Activated CD4-positive, alpha-beta T cell treated with anti-CD3 and anti-CD28 coated beads, Interleukin-2, amount 50 U/mL, for 16 hours (primary cell): ENCODE results near the gene TBC1D22A.

Experiments
- DNase-seq: peaks from one replicate; pipeline ENCODE4 v3.0.0-alpha.2; 2020

The TBC1D22A gene

GRCh38 chr22:46937185-46937584 lies 174.7 kb downstream of the TBC1D22A start:
- DNase-seq, result no peak

DNA sequence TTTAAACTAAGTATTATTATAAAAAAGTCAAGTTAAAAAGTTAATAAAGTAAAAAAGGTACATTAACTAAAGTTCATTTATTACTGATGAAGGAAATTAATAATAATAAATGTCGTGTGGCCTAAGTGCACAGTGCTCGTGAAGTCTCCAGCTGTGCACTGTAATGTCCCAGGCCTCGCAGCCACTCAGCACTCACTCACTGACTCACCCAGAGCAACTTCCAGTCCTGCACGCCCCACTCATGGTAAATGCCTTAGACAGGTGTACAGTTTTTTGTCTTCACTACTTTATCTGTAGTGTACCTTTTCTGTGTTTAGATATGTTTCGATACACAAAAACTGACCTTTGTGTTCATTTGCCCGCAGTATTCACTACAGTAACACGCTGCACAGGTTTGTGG lies 175.5 kb downstream of the TBC1D22A start:
- DNase-seq, result no peak

GRCh38 chr22:46941968-46942798 lies 179.7 kb downstream of the TBC1D22A start:
- no peak for DNase-seq

DNA sequence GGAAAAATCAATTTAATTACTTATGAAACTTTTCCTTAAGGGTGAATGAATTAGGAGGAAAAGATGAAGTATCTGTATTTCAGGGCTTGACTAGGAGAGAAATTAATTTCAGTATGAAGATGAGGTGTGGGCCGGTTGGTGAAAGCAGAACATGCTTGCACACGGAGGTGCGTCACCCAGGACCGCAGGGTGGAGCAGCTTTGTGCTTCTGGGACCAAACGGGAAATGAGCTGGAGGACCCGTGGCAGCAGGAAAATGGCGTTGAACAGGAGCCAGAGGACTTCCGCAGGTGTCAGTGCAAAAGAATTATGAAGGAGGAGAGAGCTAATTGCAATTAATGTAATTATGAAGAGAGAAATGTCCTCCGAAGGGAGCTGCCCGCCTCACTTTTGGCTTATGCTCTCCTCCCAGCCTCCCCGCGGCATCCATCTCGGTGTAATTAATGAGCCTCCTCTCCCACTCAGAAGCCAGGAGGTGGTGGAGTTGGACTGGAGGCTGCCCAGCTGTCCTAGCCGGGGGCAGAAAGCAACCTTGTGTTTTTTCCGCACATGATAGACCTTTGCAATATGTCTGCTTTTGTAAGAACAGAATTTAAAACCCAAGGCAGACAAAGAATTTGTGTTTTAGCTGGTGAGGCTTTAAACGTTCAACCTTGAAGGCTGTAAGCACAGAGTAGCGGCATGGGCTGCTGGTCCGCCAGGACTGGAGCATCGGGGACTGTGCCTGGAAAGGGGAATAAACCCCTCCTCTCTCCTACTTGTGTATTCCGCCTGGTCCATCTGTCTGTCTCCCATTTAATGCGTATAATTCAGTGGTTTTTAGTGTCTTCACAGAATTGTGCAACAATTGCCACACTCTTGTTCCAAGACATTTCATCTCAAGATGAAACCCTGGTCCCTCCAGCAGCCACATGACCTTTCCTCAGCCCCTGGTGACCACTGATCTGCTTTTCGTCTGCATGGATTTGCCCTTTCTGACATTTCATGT lies 180.6 kb downstream of the TBC1D22A start:
- no peak for DNase-seq

GRCh38 chr22:46945481-46945880 lies 183.0 kb downstream of the TBC1D22A start:
- DNase-seq, result no peak

DNA sequence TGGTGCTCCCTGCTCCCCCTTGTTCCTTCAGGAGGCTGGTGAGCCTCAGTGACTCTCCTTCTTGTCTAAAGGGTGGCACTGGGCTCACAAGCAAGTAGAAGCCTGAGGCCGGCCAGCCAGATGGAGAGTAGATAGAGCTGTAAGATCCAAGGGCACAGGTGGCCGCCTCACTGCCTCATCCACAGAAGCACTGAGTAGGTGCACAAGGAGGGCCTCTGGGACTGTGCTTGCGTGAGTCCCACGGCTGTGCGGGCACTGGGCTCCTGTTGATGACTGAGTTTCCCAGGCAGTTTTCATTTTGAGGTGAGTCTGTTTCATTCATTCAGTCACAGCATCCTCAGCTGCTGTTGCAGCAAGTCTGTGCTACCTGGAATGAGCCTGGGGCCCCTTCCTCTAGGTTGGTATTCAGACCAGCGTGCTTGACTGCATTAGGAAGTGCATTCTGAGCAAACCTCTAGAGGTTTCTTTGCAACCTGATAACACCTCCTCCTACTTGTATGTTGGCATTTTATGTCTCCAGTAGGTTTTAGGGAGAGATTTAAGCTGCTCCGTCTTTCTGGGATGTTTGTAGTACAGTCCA lies 184.0 kb downstream of the TBC1D22A start:
- DNase-seq, result no peak

DNA sequence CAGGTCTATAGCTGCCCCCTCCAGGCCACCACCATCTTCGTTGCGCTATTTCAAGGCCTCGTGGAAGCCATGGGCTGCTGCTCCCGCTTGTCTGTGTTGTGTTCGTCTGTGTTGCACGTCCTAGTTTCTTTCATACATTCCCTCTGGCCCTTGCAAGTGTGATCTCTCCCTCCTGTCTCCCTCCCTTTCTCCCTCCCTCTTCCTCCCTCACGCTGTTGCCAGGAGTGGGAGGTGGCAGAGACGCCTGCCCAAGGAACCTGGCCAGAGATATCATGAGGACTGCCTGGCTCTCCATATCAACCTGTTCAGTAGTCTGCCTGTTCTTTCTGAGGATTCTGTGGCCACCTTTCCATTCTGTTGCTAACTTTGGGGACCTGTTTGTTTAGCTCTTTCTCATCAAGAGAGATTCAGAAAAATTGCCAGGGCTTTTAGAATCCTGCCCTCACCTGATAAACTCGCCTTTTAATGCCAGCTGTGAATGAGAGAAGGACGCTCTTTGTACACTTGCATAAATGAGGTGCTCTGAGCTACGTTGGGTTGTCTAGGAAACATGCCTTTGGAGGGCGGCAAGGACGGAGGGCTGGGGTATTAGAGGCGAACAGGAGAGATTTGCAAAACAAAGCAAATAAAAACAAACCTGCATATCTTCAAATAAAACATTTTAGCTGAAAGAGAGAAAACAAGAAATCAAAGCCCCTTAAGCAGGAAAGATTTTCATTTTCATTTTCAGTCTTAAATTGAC lies 185.2 kb downstream of the TBC1D22A start:
- DNase-seq, result no peak

- no peak for DNase-seq
These were observed 186.1 kb downstream of the TBC1D22A start for GRCh38 chr22:46948411-46949144.

GRCh38 chr22:46951350-46951749 lies 188.9 kb downstream of the TBC1D22A start:
- DNase-seq, result no peak

GRCh38 chr22:46951973-46952372 lies 189.5 kb downstream of the TBC1D22A start:
- DNase-seq, result no peak

GRCh38 chr22:46953968-46954765 lies 191.7 kb downstream of the TBC1D22A start:
- no peak for DNase-seq

- DNase-seq, result no peak
These were observed 192.3 kb downstream of the TBC1D22A start for GRCh38 chr22:46954781-46955180.

DNA sequence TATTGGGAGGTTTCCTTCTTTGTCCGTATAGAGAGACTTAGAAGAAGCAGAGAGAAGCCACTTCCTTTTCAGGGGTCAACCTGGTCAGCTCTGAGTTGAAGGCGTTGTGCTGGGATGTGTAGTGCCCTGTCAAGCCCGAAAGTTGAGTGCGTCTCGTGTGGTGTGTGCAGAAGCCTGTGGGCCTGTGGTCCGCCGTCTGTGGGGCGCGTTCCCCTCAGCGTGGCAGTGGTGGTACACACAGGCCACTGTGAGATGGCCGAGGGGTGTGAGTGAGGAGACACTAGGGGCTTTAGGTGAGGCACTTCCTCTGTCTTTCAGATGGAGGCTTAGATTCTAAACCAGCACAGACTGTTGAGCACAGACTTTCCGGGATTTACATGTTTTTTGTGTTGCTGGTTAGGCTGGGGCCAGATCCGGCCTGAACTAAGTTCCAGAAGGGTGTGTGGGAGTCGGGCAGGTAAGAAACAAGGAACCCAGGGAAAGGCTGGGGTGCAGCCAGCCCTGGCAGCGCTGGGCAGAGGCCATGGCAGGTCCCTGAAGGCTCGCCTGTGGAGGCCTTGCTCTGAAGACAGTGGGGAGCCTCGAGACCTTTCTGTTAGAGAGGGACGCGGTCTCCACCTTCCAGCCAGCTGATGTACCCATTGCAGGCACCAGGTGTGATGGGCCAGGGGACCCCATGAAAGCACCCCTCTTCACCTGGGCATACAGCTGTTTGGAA lies 194.2 kb downstream of the TBC1D22A start:
- DNase-seq, result no peak

DNA sequence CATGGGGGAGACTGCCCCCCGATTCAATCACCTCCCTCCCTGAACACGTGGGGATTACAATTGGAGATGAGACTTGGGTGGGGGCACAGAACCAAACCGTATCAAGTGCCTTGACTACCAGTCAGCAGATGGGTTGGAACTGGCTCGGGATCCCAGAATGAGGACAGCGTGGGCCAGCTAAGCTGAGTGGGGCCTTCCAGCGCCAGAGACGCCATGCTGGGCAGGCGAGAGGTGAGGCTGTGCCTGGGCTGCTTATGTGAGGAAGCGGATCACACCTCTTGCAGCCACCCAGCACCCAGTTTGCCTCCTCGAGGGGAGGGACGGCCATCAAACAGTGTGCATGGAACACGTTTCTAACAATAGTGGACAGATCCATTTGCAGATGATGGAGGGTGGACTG lies 195.1 kb downstream of the TBC1D22A start:
- no peak for DNase-seq

GRCh38 chr22:46958191-46958590 lies 195.7 kb downstream of the TBC1D22A start:
- no peak for DNase-seq

- DNase-seq, result no peak
These were observed 196.2 kb downstream of the TBC1D22A start for GRCh38 chr22:46958658-46959057.

DNA sequence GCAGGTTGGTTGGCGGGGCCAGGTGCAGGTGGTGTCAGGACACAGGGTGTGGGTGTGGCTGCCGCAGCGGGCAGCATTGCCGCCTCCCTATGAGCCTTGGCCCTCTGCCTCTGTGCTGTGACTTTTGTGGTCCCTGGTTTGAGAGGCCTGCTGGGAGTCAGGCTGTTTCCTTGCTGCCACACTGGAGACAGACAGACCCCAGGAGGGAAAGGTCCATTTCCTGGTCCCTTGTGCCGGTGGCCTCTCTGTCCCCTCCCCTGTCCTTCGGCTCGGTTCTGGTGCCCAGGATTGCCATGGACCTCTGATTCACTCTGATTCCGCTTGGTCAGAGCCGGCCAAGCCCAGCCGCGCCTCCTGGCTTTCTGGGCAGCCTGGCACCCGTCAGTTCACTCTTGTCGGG lies 196.9 kb downstream of the TBC1D22A start:
- DNase-seq, result no peak

DNA sequence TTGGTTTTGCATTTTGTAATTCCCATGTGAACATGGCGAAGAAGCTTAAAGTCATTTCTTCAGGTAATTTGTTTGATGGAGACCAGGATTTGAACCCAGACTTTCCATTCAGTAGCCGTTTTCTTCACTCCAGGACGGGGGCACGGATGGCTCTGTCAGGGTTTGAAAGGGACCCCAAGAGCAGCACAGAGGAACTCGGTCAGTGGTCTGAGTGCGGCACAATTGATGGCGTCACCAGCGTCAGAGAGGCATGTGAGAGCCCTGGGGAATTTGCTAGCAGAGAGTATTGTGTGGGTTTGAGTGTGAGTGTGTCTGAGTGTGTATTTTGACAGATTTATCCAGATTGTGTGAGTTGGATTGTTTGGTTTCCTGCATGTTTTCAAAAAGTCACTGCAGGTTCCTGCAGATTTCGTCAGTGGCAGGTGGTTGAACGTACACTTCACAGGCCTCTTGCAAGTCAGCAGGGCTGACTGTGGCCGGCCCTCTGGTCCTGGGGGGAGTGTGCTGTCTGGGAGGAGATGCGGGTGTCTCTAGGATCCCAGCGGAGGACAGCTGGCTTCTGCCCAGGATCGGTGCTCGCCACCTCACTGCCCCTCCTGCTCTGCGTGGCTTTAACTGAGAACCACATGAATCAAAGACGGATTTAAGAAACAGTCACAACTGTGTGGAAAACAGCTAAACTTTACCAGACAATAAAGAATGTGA lies 199.3 kb downstream of the TBC1D22A start:
- DNase-seq, result no peak

GRCh38 chr22:46962406-46962805 lies 200.0 kb downstream of the TBC1D22A start:
- no peak for DNase-seq
